Activated B cell treated with CpG ODN at 0.5 μM for 24 hours (primary cell): ENCODE data around the gene CTNNAL1. TPM values are rescaled to one million over a fixed set of nuclear protein-coding genes. Genes with fewer than 3 reads are reported as not detected.

Experiments
- ATAC-seq: fragments of 200-7000 bp; cut with Tn5 transposase; one replicate; pipeline ENCODE4 v1.10.0; 2021; ENCODE audit warnings: low read depth, mild to moderate bottlenecking, moderate library complexity
- CTCF ChIA-PET: fragments of 350-600 bp; sonication (Branson Sonifier 250); formaldehyde crosslinking; loops from one replicate; lab custom pipeline; 2021; ENCODE audit warnings: antibody characterized with exemption; lab: Charles Lee
- POLR2A ChIA-PET: fragments of 350-600 bp; sonication (Branson Sonifier 250); formaldehyde crosslinking; loops from one replicate; lab custom pipeline; 2021; ENCODE audit warnings: antibody characterized with exemption; lab: Charles Lee
- DNase-seq: peaks from one replicate; pipeline ENCODE4 v3.0.0; 2022
- H3K27ac Mint-ChIP-seq: one replicate; pipeline ENCODE4 v1.8.0; 2020; ENCODE audit warnings: mixed read lengths
- H3K27me3 Mint-ChIP-seq: one replicate; pipeline ENCODE4 v1.8.0; 2021; ENCODE audit warnings: mixed read lengths
- H3K36me3 Mint-ChIP-seq: one replicate; pipeline ENCODE4 v1.8.0; 2021; ENCODE audit warnings: low read depth, mixed read lengths
- H3K4me1 Mint-ChIP-seq: one replicate; pipeline ENCODE4 v1.8.0; 2021; ENCODE audit warnings: mixed read lengths
- H3K4me3 Mint-ChIP-seq: one replicate; pipeline ENCODE4 v1.8.0; 2020; ENCODE audit warnings: mild to moderate bottlenecking, mixed read lengths
- H3K9me3 Mint-ChIP-seq: one replicate; pipeline ENCODE4 v1.8.0; 2020; ENCODE audit warnings: mixed read lengths
- CTCF ChIP-seq: fragments of 200-600 bp; IDR thresholded peaks from one replicate; pipeline ENCODE4 v1.8.0; 2022; ENCODE audit warnings: antibody characterized with exemption, mild to moderate bottlenecking
- intact Hi-C: fragments of 100-400 bp; cut with micrococcal nuclease; formaldehyde crosslinking; loops from one replicate; pipeline ENCODE4 v1.15.1; 2024
- total RNA-seq: library from RNA; stranded (reverse); gene quantifications from 2 replicates; pipeline ENCODE4 v1.2.3, GENCODE V29; 2022

The CTNNAL1 gene
- total RNA-seq, 1 donor from 2014 or later: 1.9 TPM

- H3K27ac Mint-ChIP-seq: no peak overlapping the region
- POLR2A ChIA-PET: no interaction called here
- no peaks in the 10 kb centered on the region for H3K4me1 Mint-ChIP-seq
- no peak overlapping the region for H3K4me3 Mint-ChIP-seq
- TF ChIP-seq CTCF: no peak
- intact Hi-C loops: no loop called here
- DNase-seq (no peak), ATAC-seq (no peak)
- H3K36me3 Mint-ChIP-seq: no peaks in the 10 kb centered on the region
- H3K27me3 Mint-ChIP-seq: no peaks in the 10 kb centered on the region
- H3K9me3 Mint-ChIP-seq: peaks cover 15% of the 10 kb centered on the region
- CTCF ChIA-PET: no interaction called here
These were observed 45.4 kb downstream of the CTNNAL1 start for GRCh38 chr9:108967916-108968315.

DNA sequence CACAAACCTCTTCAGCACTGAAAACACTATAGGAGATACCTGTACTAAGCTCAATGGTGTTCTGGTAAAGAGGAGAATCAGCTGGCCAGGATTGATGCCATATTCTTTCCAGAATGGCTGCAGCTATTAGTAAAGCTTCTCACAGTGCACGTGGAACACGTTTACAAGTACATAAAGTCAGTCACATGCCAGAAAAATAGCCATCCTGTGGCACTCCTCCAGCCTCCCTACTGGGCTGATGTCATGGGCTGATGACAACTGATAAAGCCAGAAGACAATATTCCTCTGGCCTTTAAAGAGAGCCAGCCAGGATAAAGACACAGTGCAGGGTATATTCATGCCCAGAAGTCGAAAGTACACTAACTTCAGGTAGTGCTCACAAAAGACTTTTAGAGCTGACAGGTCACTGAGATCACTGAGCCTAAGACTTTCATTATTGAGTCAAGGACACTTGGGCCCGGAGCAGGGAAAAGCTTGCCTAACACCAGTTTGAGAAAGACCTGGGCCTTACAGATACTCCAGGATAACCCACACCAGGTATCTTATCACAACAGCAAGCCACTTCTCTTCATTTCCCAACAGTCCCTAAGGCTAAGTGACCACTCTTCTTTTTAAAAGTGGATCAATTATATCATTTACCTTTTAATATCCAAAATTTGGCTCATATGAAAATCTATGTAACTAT, 49.7 kb downstream of the CTNNAL1 start:
- POLR2A ChIA-PET: no interaction called here
- no peak for TF ChIP-seq CTCF
- H3K36me3 Mint-ChIP-seq: no peaks in the 10 kb centered on the region
- no peaks in the 10 kb centered on the region for H3K4me1 Mint-ChIP-seq
- intact Hi-C loops: no loop called here
- DNase-seq: no peak
- no peak overlapping the region for H3K27ac Mint-ChIP-seq
- CTCF ChIA-PET: interaction anchor here (1.4 kb wide), 1 partner anchor 10 kb away, joined by 6 read pairs; no protein-coding TSS in a partner anchor
- no peak for ATAC-seq
- H3K9me3 Mint-ChIP-seq: no peaks in the 10 kb centered on the region
- no peak overlapping the region for H3K4me3 Mint-ChIP-seq
- no peaks in the 10 kb centered on the region for H3K27me3 Mint-ChIP-seq

- ATAC-seq: no peak
- H3K27me3 Mint-ChIP-seq: no peaks in the 10 kb centered on the region
- POLR2A ChIA-PET: no interaction called here
- TF ChIP-seq CTCF: no peak
- H3K4me3 Mint-ChIP-seq: no peak overlapping the region
- CTCF ChIA-PET: no interaction called here
- no peaks in the 10 kb centered on the region for H3K36me3 Mint-ChIP-seq
- intact Hi-C loops: no loop called here
- H3K4me1 Mint-ChIP-seq: no peaks in the 10 kb centered on the region
- no peak overlapping the region for H3K27ac Mint-ChIP-seq
- DNase-seq: no peak
- no peaks in the 10 kb centered on the region for H3K9me3 Mint-ChIP-seq
These were observed 52.1 kb downstream of the CTNNAL1 start for GRCh38 chr9:108961151-108961550.

DNA sequence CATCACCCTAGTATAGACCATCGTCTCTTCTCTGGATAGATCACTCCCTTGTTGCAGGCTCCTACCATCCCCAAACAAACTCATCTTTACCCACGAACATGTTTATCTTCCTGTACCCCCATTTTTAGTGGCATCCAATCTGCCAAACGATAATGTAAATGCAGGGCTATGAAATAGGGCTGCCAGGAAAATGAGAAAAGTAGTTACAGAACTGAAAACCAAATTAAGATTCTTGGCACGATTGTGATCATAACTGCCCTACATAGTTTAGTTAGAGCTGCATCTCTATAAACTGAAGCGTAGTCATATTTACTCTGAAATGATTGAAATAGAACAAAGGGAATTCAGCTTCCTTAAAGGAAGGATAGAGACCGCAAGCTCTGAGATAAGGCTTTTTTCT, 53.0 kb downstream of the CTNNAL1 start:
- Mint-ChIP-seq H3K4me1 (no peaks in the 10 kb centered on the region), H3K9me3 (no peaks in the 10 kb centered on the region), H3K36me3 (no peaks in the 10 kb centered on the region), H3K27me3 (no peaks in the 10 kb centered on the region), H3K27ac (no peak overlapping the region), H3K4me3 (no peak overlapping the region)
- ChIA-PET CTCF (interaction anchor here (0.6 kb wide), 1 partner anchor 451 kb away, joined by 3 read pairs; no protein-coding TSS in a partner anchor), POLR2A (no interaction called here)
- intact Hi-C loops: no loop called here
- DNase-seq (no peak), ATAC-seq (no peak)
- no peak for TF ChIP-seq CTCF

- Mint-ChIP-seq H3K36me3 (no peaks in the 10 kb centered on the region), H3K27me3 (no peaks in the 10 kb centered on the region), H3K4me1 (no peaks in the 10 kb centered on the region), H3K27ac (no peak overlapping the region), H3K4me3 (no peak overlapping the region), H3K9me3 (no peaks in the 10 kb centered on the region)
- POLR2A ChIA-PET: no interaction called here
- DNase-seq (no peak), ATAC-seq (no peak)
- CTCF ChIA-PET: no interaction called here
- intact Hi-C loops: loop anchor here (10.0 kb wide), 1 partner anchor 182 kb away; no protein-coding TSS in a partner anchor
- TF ChIP-seq CTCF: no peak
These were observed 56.7 kb downstream of the CTNNAL1 start for GRCh38 chr9:108956631-108957026.
